H1 (cell line): Measurements from ENCODE around the gene SHOX. TPM values are rescaled to one million over a fixed set of nuclear protein-coding genes. Genes with fewer than 3 reads are reported as not detected.

Source experiments
- BACH1 ChIP-seq: IDR thresholded peaks from 2 replicates; pipeline ENCODE4 v1.6.1; 2012; ENCODE audit warnings: low read length, improper control_type of control experiment
- CBX5 ChIP-seq: fragments of 300-800, 300-1000 bp; sonication (generic); IDR thresholded peaks from 2 replicates; pipeline ENCODE4 v1.7.1; 2016; ENCODE audit warnings: antibody characterized with exemption, low read length, low read depth
- CHD2 ChIP-seq: IDR thresholded peaks from 2 replicates; pipeline ENCODE4 v1.6.1; 2012; ENCODE audit warnings: low read length, improper control_type of control experiment
- CTBP2 ChIP-seq: IDR thresholded peaks from 2 replicates; pipeline ENCODE4 v1.7.0; 2011; ENCODE audit warnings: borderline replicate concordance, mild to moderate bottlenecking, moderate library complexity, mixed read lengths, low read length; ENCODE audit not compliant: insufficient read depth, insufficient read length
- CTCF ChIP-seq, 3 experiments: IDR thresholded peaks; 1 replicate in 2 of 3; 2 replicates in 1 of 3; pipeline versions ENCODE4 v1.5.1 to v1.6.1; 2011; ENCODE audit warnings: low read length in 3 of 3, mild to moderate bottlenecking in 3 of 3, inconsistent platforms in 2 of 3, low read depth in 1 of 3, moderate library complexity in 1 of 3; ENCODE audit not compliant: insufficient read depth in 1 of 3; ENCODE audit errors: control extremely low read depth in 1 of 3
- E2F6 ChIP-seq: IDR thresholded peaks from 2 replicates; pipeline ENCODE4 v1.6.1; 2012; ENCODE audit warnings: inconsistent platforms
- EGR1 ChIP-seq: IDR thresholded peaks from 2 replicates; pipeline ENCODE4 v1.6.1; 2011; ENCODE audit warnings: low read depth, low read length, borderline replicate concordance
- EP300 ChIP-seq, 2 experiments: IDR thresholded peaks; 1 replicate in 1 of 2; 2 replicates in 1 of 2; pipeline ENCODE4 v1.6.1; 2011 to 2012; ENCODE audit warnings: low read depth in 2 of 2, low read length in 2 of 2, mild to moderate bottlenecking in 2 of 2, borderline replicate concordance in 1 of 2, inconsistent platforms in 1 of 2, moderate library complexity in 1 of 2
- KDM1A ChIP-seq: fragments of 200-600, 300-600 bp; sonication (generic); IDR thresholded peaks from 2 replicates; pipeline ENCODE4 v1.7.1; 2016; ENCODE audit warnings: mild to moderate bottlenecking, low read length, borderline replicate concordance
- KDM5A ChIP-seq: fragments of 200-600 bp; IDR thresholded peaks from 2 replicates; pipeline ENCODE4 v1.7.1; 2012; ENCODE audit warnings: mild to moderate bottlenecking, low read length, inconsistent platforms, mixed read lengths
- MAFK ChIP-seq: IDR thresholded peaks from 2 replicates; pipeline ENCODE4 v1.6.1; 2012; ENCODE audit warnings: low read depth, mild to moderate bottlenecking, improper control_type of control experiment, low read length
- NRF1 ChIP-seq: IDR thresholded peaks from 2 replicates; pipeline ENCODE4 v1.6.1; 2011; ENCODE audit warnings: mild to moderate bottlenecking, low read depth, low read length, improper control_type of control experiment
- PHF8 ChIP-seq: fragments of 200-600 bp; sonication (generic); conservative IDR thresholded peaks from 2 replicates; pipeline ENCODE4 v1.7.1; 2012; ENCODE audit warnings: low read depth, mild to moderate bottlenecking, inconsistent platforms, low read length, moderate library complexity
- RNF2 ChIP-seq: fragments of 200-900, 300-1000 bp; sonication (generic); IDR thresholded peaks from 2 replicates; pipeline ENCODE4 v1.7.1; 2016; ENCODE audit warnings: borderline replicate concordance, low read depth, mild to moderate bottlenecking, antibody characterized with exemption, low read length; ENCODE audit not compliant: poor library complexity, severe bottlenecking; ENCODE audit errors: missing control alignments
- RXRA ChIP-seq: IDR thresholded peaks from 2 replicates; pipeline ENCODE4 v1.6.1; 2011; ENCODE audit warnings: low read depth, mild to moderate bottlenecking, low read length, moderate library complexity; ENCODE audit not compliant: insufficient read depth
- SAP30 ChIP-seq: fragments of 300-600 bp; sonication (generic); IDR thresholded peaks from 2 replicates; pipeline ENCODE4 v1.7.1; 2012; ENCODE audit warnings: low read length, moderate library complexity, mild to moderate bottlenecking, inconsistent platforms; ENCODE audit not compliant: insufficient read depth, insufficient replicate concordance
- SP4 ChIP-seq: IDR thresholded peaks from 2 replicates; pipeline ENCODE4 v1.6.1; 2012; ENCODE audit warnings: low read length, inconsistent platforms
- TCF12 ChIP-seq: IDR thresholded peaks from 2 replicates; pipeline ENCODE4 v1.6.1; 2011; ENCODE audit warnings: low read depth, mild to moderate bottlenecking, low read length
- YY1 ChIP-seq: IDR thresholded peaks from 2 replicates; pipeline ENCODE4 v1.6.1; 2011; ENCODE audit warnings: low read depth, mild to moderate bottlenecking, low read length
- ZNF274 ChIP-seq: IDR thresholded peaks from 2 replicates; pipeline ENCODE4 v1.7.0; 2012; ENCODE audit warnings: low read length, borderline replicate concordance; ENCODE audit errors: extremely low read depth
- polyA plus RNA-seq, 7 experiments: library from polyadenylated mRNA; depleted of rRNA in 3 of 7; stranded (reverse) in 5 of 7; unstranded in 2 of 7; fragments of >200 nt in 5 of 7; fragments of 200-250 nt in 2 of 7; gene quantifications; 1 replicate in 5 of 7; 2 replicates in 1 of 7; 4 replicates in 1 of 7; pipeline versions ENCODE4 v1.2.1 to v1.2.3, GENCODE V29; 2011 to 2013; ENCODE audit warnings: missing spikeins in 2 of 7, mixed read lengths in 2 of 7
- total RNA-seq: library from RNA; stranded (reverse); fragmentation: NEBNext Ultra II Directional; extraction: Animal tissue kit (Norgen Biotek cat#: 25700); gene quantifications from 2 replicates; pipeline ENCODE4 v1.2.1, GENCODE V29; 2021

Gene SHOX
- total and polyA plus RNA-seq, 2 of the 8 experiments (the other 6 are each of a cell fraction or from before 2014, with no cell fraction given): 0.05 to 0.15 TPM

GRCh38 chrX:599837-600715, 30.5 kb upstream of the SHOX start (continued):
- TF ChIP-seq CTCF (IDR thresholded peaks at IDR 0.05; ENCODE audit: control extremely low read depth in 1 of 3, insufficient read depth in 1 of 3, low read depth in 1 of 3, low read length in 3 of 3): no peak
- peak; percentile 72; the same call in 1 of the 2 replicates for TF ChIP-seq TCF12
- TF ChIP-seq MAFK: no peak
- no peak for TF ChIP-seq RNF2
- TF ChIP-seq ZNF274: no peak
- TF ChIP-seq YY1: no peak
- TF ChIP-seq RXRA: no peak
- no peak for TF ChIP-seq CHD2
- no peak for TF ChIP-seq PHF8
- TF ChIP-seq BACH1: no peak
- TF ChIP-seq SAP30: no peak
- TF ChIP-seq E2F6: peak; percentile 86
- no peak for TF ChIP-seq NRF1
- peak; percentile 40 for TF ChIP-seq CTBP2
- TF ChIP-seq CBX5: no peak
- TF ChIP-seq KDM5A: no peak
- TF ChIP-seq KDM1A: no peak
- TF ChIP-seq EGR1: no peak
- no peak for TF ChIP-seq SP4
- no peak for TF ChIP-seq EP300 (IDR thresholded peaks at IDR 0.05; ENCODE audit: borderline replicate concordance in 1 of 2, low read depth in 2 of 2, low read length in 2 of 2)
